Endothelial cell of umbilical vein (primary cell): ENCODE data around the gene FRMPD1. TPM values are rescaled to one million over a fixed set of nuclear protein-coding genes. Genes with fewer than 3 reads are reported as not detected.

ENCODE experiments used
- BruUV-seq: library from RNA; stranded (reverse); fragments of 400-500 nt; replicated peaks from 2 replicates; lab custom pipeline; 2021; lab: Mats Ljungman, UMichigan
- CTCF ChIA-PET: fragments of 300-600, 350-600 bp; sonication (Branson Sonifier 250); formaldehyde crosslinking; loops from one replicate; lab custom pipeline; 2021; ENCODE audit warnings: antibody characterized with exemption, inconsistent platforms; lab: Charles Lee
- POLR2A ChIA-PET: fragments of 300-600, 350-600 bp; sonication (Branson Sonifier 250); formaldehyde crosslinking; loops from one replicate; lab custom pipeline; 2021; ENCODE audit warnings: antibody characterized with exemption, inconsistent platforms; lab: Charles Lee
- DNase-seq: peaks from one replicate; pipeline ENCODE4 v3.0.0-alpha.2; 2011; ENCODE audit warnings: low read depth, low spot score
- FAIRE-seq: peaks from 2 replicates; lab custom pipeline; 2011; peaks lifted over from hg19 to GRCh38; lab: Jason Lieb, UNC
- H2AFZ ChIP-seq: 2 replicates; pipeline ENCODE4 v1.6.0; 2012; ENCODE audit warnings: low read depth, low read length, control low read depth, inconsistent platforms
- H3K27ac ChIP-seq: 2 replicates; pipeline ENCODE4 v1.5.1; 2011; ENCODE audit warnings: low read depth, mild to moderate bottlenecking, control low read depth, low read length, moderate library complexity; ENCODE audit not compliant: insufficient read depth
- H3K27me3 ChIP-seq, 2 experiments: 2 replicates each; pipeline versions ENCODE4 v1.6.0 to v1.6.1; 2011; ENCODE audit warnings: low read length in 2 of 2, mixed read lengths in 1 of 2; ENCODE audit not compliant: control insufficient read depth in 2 of 2, insufficient read depth in 2 of 2
- H3K36me3 ChIP-seq, 2 experiments: 2 replicates in 1 of 2; 3 replicates in 1 of 2; pipeline ENCODE4 v1.5.1; 2011; ENCODE audit warnings: low read length in 2 of 2, mild to moderate bottlenecking in 1 of 2, moderate library complexity in 1 of 2; ENCODE audit not compliant: control insufficient read depth in 2 of 2, insufficient read depth in 2 of 2; ENCODE audit errors: extremely low read depth in 1 of 2
- H3K4me1 ChIP-seq: 3 replicates; pipeline ENCODE4 v1.5.1; 2011; ENCODE audit warnings: mild to moderate bottlenecking, low read length; ENCODE audit not compliant: control insufficient read depth, insufficient read depth; ENCODE audit errors: extremely low read depth
- H3K4me2 ChIP-seq: 2 replicates; pipeline ENCODE4 v1.6.1; 2011; ENCODE audit warnings: low read length, control low read depth, mixed read lengths; ENCODE audit not compliant: insufficient read depth
- H3K4me3 ChIP-seq, 3 experiments: fragments of 200-600 bp in 1 of 3; sonication (generic), shearing (Covaris generic) in 1 of 3; replicated peaks in 1 of 3; 2 replicates each; pipeline ENCODE4 v1.5.1; 2011 to 2016; ENCODE audit warnings: control low read depth in 3 of 3, low read length in 3 of 3, mild to moderate bottlenecking in 2 of 3, inconsistent platforms in 1 of 3, low read depth in 1 of 3, moderate library complexity in 1 of 3; ENCODE audit not compliant: insufficient read depth in 1 of 3
- H3K79me2 ChIP-seq: 2 replicates; pipeline ENCODE4 v1.6.0; 2012; ENCODE audit warnings: low read length, inconsistent platforms; ENCODE audit not compliant: control insufficient read depth, insufficient read depth
- H3K9ac ChIP-seq: replicated peaks from 2 replicates; pipeline ENCODE3; 2011; ENCODE audit warnings: low read length, control low read depth; ENCODE audit not compliant: insufficient read depth; ENCODE audit errors: extremely low read depth
- H3K9me1 ChIP-seq: replicated peaks from 3 replicates; pipeline ENCODE4 v1.6.0; 2011; ENCODE audit warnings: mild to moderate bottlenecking, low read length; ENCODE audit not compliant: control insufficient read depth, insufficient read depth; ENCODE audit errors: extremely low read depth
- H3K9me3 ChIP-seq: replicated peaks from 2 replicates; pipeline ENCODE4 v1.5.1; 2012; ENCODE audit warnings: low read length, inconsistent platforms; ENCODE audit not compliant: control insufficient read depth, insufficient read depth
- H4K20me1 ChIP-seq: replicated peaks from 2 replicates; pipeline ENCODE3; 2011; ENCODE audit warnings: mild to moderate bottlenecking, low read length; ENCODE audit not compliant: control insufficient read depth, insufficient read depth; ENCODE audit errors: extremely low read depth
- EZH2 ChIP-seq: IDR thresholded peaks from 2 replicates; pipeline ENCODE4 v1.6.1; 2012; ENCODE audit warnings: borderline replicate concordance, low read depth, mild to moderate bottlenecking, moderate library complexity, low read length, inconsistent platforms; ENCODE audit not compliant: severe bottlenecking
- FOS ChIP-seq: IDR thresholded peaks from 2 replicates; pipeline ENCODE4 v1.6.1; 2011; ENCODE audit warnings: mild to moderate bottlenecking, low read length, moderate library complexity, borderline replicate concordance; ENCODE audit not compliant: insufficient read depth
- JUN ChIP-seq: IDR thresholded peaks from 2 replicates; pipeline ENCODE4 v1.6.1; 2011; ENCODE audit warnings: borderline replicate concordance, low read depth; ENCODE audit not compliant: insufficient read length, insufficient read depth
- MYC ChIP-seq: IDR thresholded peaks from one replicate; pipeline ENCODE4 v1.6.1; 2011; ENCODE audit warnings: mild to moderate bottlenecking, low read depth, low read length
- POLR2A ChIP-seq: IDR thresholded peaks from 2 replicates; pipeline ENCODE4 v1.6.1; 2012; ENCODE audit warnings: low read depth, mild to moderate bottlenecking, control low read depth, low read length
- dilution Hi-C: fragments of 300-500 bp; cut with MboI; formaldehyde crosslinking; loops from one replicate; pipeline ENCODE4 v1.15.0; 2019; ENCODE audit warnings: low sequenced_read_pairs; ENCODE audit not compliant: extremely low pct_ligation_motif_present
- intact Hi-C: fragments of 100-400 bp; cut with micrococcal nuclease; formaldehyde crosslinking; loops from one replicate; pipeline ENCODE4 v1.10.0; 2022
- polyA plus RNA-seq, 4 experiments: library from polyadenylated mRNA; depleted of rRNA in 3 of 4; stranded (reverse) in 3 of 4; unstranded in 1 of 4; fragments of >200 nt; gene quantifications; 2 replicates each; pipeline versions ENCODE4 v1.2.1 to v1.2.3, GENCODE V29; 2011 to 2012; ENCODE audit warnings: missing spikeins in 1 of 4
- total RNA-seq: library from RNA; stranded (reverse); gene quantifications from 2 replicates; pipeline ENCODE4 v1.2.3, GENCODE V29; 2021
- TF ChIP-seq, protein P1 (sequence below): IDR thresholded peaks from 2 replicates; pipeline ENCODE4 v1.6.1; 2011; ENCODE audit not compliant: insufficient read depth, insufficient read length

FRMPD1 gene
- total and polyA plus RNA-seq, 2 donors (not counting 3 experiments of a cell fraction or from before 2014, with no cell fraction given), result not detected

DNA sequence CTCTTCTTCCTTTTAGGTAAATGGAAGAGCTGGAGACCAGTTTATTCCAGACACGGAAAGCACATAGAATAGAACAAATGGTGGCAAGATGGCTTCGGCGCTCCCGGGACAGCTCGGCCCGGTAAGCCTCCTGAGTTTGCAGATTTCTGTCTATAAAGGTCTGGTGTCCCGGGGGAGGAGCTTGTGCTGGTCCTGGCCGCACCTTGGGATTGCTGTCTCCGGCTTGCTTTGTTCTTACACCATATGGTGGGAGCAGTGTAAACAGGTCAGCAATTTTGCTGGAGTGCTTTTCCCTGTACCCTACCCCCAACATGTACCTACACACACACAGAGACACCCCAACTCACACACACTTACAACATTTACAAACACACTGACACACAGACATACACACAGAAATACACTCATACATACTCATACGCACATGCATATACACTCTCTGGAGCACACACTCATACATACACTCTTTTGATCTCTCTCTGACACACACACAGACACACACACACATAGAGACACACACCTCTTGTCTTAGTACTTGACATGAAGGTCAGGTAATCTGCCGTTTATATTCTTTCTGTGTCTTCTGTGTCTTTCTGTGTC lies 42.0 kb downstream of the FRMPD1 start:
- Histone ChIP-seq H3K27me3 (peaks cover 13 to 36% of the 10 kb centered on the region in 2 experiments), H3K4me3 (no peak overlapping the region), H3K27ac (no peak overlapping the region), H3K9ac (no peak overlapping the region), H4K20me1 (no peaks in the 10 kb centered on the region), H3K4me2 (no peak overlapping the region), H2AFZ (no peak overlapping the region), H3K9me1 (no peaks in the 10 kb centered on the region), H3K9me3 (no peaks in the 10 kb centered on the region), H3K36me3 (no peaks in the 10 kb centered on the region), H3K79me2 (no peaks in the 10 kb centered on the region), H3K4me1 (no peaks in the 10 kb centered on the region)
- FAIRE-seq (no peak), DNase-seq (no peak)
- CTCF ChIA-PET, result no interaction called here
- POLR2A ChIA-PET, result no interaction called here
- intact Hi-C loops, result no loop called here
- no peak for TF ChIP-seq EZH2
- TF ChIP-seq, protein P1, sequence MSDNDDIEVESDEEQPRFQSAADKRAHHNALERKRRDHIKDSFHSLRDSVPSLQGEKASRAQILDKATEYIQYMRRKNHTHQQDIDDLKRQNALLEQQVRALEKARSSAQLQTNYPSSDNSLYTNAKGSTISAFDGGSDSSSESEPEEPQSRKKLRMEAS, result no peak
- no peak for TF ChIP-seq JUN
- no peak for TF ChIP-seq FOS
- BruUV-seq, result no TSS peak
- dilution Hi-C loops, result no loop called here

DNA sequence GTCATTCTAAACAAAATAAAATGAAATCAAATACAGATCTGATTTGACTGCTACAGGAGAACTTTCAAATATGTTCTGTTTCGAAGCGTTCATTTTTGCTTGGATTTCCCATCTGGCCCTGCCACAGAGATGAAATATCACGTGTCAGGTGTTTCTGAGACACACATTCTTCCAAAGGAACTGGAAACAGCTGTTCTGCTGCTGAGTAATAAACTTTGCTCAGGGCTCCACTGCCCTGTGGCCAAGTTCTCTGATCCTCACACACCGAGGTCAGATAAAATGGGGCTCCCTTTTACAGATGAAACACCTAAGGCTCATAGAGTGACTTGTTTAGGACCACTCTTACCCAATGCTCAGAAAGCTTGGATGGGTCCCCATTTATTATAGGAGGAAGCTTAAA lies 42.5 kb downstream of the FRMPD1 start:
- Histone ChIP-seq H3K27me3 (peaks cover 13 to 32% of the 10 kb centered on the region in 2 experiments), H4K20me1 (no peaks in the 10 kb centered on the region), H3K36me3 (no peaks in the 10 kb centered on the region), H3K9me3 (no peaks in the 10 kb centered on the region), H3K4me3 (no peak overlapping the region), H2AFZ (no peak overlapping the region), H3K9ac (no peak overlapping the region), H3K4me1 (no peaks in the 10 kb centered on the region), H3K9me1 (no peaks in the 10 kb centered on the region), H3K4me2 (no peak overlapping the region), H3K27ac (no peak overlapping the region), H3K79me2 (no peaks in the 10 kb centered on the region)
- no TSS peak for BruUV-seq
- CTCF ChIA-PET, result no interaction called here
- intact Hi-C loops, result no loop called here
- POLR2A ChIA-PET, result no interaction called here
- dilution Hi-C loops, result no loop called here
- FAIRE-seq (no peak), DNase-seq (no peak)
- TF ChIP-seq MYC, result no peak
- TF ChIP-seq FOS, result no peak
- TF ChIP-seq, protein P1, result no peak
- no peak for TF ChIP-seq POLR2A
